GM19023 (cell line): ENCODE results near the gene SUB1.

ENCODE experiments used
- ATAC-seq: cut with Tn5 transposase; IDR thresholded peaks from one replicate; pipeline ENCODE4 v1.9.1; 2021; ENCODE audit warnings: mild to moderate bottlenecking, moderate library complexity; ENCODE audit not compliant: unreplicated experiment

The SUB1 gene

GRCh38 chr5:32638309-32638708, 53.0 kb downstream of the SUB1 start:
- ATAC-seq, result no peak

- no peak for ATAC-seq
Measured at GRCh38 chr5:32639943-32640342, 54.6 kb downstream of the SUB1 start.

DNA sequence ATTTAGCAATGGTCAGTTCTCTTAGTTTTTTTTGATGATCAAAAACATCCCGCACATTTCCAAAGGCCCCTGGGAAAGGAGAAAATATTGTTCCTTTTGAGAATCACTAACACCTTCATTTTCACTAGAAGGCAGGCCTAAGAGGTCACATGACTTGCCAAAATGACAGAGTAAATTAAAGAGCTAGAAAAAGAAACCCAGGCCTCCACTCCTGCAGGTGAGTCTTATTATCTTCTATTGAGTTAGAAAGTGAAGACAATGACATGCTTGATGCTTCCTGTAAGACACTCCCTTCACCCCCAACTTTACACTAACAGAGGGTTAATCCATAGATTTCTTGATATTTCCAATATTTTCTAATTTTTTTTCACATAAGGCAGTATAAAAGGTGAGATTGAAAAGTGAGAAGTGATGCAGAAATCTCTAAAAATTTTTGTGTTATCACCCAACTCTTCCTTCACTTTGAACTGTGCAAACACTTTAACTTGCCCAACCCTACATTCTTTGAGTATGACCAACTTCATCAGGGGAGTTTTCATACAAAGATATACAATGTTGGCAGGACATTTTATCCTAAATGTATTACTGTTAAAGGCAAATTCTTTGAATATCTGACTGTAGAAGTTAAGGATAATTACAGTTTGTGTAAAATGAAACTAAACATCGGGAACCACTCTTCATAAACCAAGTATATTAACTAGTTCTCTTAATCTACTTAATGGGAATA, 57.1 kb downstream of the SUB1 start:
- ATAC-seq, result no peak

DNA sequence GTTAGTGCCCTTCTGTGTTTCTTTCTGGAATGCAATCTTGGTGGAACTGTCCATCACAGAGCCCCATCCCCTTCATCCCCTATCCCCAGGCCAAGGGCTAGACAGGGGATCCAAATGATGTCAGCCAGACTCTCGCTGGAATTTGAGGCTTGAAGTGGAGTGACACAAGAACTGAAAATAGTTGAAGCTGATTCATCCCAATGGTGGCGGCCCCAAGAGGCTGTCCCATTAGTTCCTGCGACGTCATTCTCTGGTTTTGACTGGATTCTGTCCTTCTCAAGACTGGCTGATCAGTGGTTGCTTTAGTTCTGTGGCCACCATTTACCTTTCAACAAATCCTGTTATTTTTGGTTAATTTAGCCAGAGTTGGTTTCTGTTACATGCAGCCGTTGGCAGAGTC, 59.9 kb downstream of the SUB1 start:
- no peak for ATAC-seq

DNA sequence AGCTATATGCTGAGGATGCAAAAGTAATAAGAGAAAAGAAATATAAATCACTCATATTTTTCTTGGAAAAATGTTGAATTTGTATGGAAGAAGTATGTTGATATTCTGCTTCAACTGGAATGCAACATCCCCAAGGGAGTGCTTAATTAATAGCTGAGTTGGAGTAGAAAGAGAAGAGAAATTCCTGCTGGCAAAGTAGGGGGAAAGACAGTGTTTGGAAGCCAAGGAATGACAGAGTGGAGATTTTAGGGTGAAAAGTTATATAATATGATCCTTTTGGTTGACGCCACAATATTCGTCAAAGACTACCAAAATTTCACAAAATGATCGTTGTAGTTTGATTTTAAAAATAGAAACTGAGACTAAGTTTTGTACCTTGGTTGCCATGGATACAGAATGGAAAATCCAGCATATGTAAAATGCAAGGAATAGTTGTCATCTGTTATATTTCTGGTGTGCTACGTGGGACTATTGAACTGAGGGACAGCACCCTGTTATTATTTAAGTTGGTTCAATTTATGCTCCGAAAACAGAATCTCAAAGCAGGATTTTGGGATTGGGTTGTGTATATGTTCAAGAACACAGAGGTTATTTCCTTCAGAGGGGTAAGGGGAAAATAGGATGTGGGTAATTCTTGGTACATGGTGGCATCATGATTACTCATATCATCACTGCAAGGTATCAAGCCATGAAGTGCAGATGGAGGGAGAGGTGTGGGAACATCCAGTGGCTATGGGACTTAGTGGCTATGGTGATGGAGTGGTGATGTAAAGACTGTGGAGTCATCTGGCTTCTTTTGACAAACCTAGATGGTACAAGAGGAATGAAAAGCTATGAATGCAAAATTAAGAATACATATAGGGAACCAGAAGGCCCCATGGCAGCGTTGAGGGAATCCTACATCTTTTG, 61.0 kb downstream of the SUB1 start:
- no peak for ATAC-seq

GRCh38 chr5:32651088-32651487, 65.7 kb downstream of the SUB1 start:
- no peak for ATAC-seq

DNA sequence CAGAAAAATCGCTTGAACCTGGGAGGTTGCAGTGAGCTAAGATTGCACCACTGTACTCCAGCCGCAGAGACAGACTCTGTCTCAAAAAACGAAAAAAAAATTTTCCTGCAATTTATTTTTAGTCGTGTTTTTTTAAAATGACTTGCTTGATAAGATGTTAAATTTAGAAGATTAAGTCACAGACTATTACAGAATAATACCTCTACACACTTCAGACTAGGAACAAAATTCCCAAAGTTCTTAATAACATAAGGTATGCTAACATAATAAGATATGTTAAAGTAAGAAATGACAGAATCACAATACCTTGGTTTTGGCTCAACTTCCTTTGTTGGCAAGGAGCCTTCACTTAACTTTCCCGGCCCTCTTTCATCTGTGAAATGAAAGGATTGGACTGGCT, 66.3 kb downstream of the SUB1 start:
- ATAC-seq, result no peak
